ENCODE measurements around the gene COA1.
"Not testable (repeated sequence)": the region's sequence is repeated elsewhere in the genome, so short reads cannot be mapped to it uniquely, and the experiment has no call there.

COA1 gene

GRCh38 chr7:43649755-43650274 is 79.5 kb downstream of the COA1 start:
- no peak for DNase-seq

- DNase-seq = no peak
Measured at GRCh38 chr7:43648473-43649406, 80.6 kb downstream of the COA1 start.

DNA sequence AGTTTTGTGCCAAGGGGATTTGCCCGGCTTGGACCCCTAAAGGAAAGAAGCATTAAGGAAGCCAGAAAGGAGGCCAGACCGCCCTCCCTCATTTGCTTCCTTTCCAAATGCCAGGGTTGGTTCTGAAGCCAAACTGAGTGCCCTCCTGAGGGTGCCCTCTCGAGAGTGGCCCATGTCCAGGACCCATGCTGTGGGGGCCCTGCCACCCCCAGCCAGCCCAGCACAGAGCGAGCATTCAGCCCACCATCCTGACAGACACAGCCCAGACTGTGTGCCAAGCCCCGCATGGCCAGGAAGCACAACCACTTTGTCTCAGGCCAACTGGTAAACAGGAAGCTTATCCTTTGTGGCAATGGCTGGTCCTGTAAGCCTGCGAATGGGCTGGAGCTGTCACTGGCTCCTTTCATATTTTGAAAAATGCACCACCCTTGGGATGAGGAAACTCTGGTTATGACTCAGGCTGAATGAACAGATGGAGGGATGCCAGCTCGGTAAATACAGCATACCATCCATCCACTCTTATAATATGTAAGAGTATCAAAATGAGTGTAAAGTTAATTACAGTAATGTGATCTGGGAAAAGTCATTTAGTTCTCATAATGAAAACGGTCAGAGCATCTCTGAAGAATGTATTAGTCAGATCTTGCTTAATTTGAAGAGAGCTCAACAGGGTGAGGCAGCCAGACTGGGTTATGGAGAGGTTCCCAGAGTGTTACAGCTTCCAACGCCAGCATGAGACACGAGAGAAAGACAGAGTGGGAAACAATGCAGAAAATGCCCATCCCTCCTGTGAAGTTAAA is 81.5 kb downstream of the COA1 start:
- no peak for DNase-seq

DNA sequence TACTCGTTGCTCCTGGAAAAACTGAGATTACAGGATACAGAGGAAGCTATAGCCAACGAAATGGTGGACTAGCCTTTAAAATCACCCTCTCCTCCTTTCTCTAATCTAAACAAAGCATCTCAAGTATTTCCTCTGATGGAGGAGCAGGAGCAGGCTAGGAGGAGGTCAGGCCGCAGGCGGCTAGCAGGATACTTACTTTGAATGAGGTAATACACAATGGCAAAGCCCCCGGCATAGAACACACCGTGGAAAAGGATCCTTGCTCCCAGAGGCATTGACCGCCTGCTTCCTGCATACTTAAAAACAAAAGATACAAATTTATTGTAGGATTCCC is 82.0 kb downstream of the COA1 start:
- no peak for DNase-seq

GRCh38 chr7:43646603-43647338 is 82.6 kb downstream of the COA1 start:
- DNase-seq = no peak

GRCh38 chr7:43645699-43646226 is 83.6 kb downstream of the COA1 start:
- no peak for DNase-seq

DNA sequence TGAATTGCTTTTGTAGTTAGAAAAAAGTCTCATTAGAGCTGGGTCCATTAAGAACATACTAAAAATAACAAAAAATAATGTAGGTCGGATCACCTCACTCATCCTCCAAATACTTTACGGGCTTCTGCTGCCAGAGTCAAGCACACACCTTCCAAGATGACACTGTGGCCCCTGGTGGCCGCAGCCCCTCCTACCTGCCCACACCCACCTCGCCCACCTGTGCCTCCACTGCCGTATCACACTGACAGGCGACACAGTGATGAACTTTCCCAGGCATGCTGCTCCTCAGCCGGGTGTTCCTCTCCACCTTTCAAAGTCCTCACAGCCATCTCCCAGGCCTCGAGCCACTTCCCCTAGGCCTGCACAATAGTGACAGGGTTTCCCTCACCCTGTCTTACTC is 85.5 kb downstream of the COA1 start:
- no peak for DNase-seq

- no peak for DNase-seq
Measured at GRCh38 chr7:43642897-43643630, 86.3 kb downstream of the COA1 start.

- DNase-seq = no peak
Measured at GRCh38 chr7:43640679-43641078, 88.6 kb downstream of the COA1 start.

- DNase-seq = peak; percentile 88
Measured at GRCh38 chr7:43639858-43640491, 89.3 kb downstream of the COA1 start.

DNA sequence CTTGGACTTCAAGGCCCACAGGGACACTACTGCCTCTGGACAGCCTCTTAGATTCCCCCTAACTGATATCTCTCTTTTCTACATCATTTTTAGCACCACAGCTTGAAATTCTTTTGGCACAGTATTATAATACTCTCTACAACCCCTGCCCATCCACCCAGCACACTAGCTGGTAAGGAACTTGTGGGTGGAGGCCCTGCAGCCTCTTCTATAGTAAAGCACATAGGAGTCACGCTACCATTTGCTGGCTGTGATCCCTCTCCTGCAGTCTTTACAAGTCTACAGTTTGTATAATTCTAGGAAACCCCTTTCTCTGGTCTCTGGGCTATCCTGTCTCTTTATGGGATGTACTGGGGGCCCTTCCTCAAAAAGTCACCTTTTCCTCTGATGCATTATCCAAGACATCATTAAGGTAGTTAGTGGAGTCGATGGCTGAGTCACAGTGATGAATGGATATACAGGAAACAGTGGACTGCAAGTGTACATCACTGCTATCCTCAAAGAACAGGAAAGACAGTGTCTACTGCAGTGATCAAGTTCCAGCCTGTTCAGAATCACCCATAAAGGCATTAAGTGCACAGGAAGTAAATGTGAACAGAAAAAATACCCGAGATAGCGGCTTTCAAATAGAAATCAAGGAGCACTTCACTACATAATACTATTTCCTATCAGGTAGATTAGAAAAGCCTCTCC is 92.1 kb downstream of the COA1 start:
- DNase-seq = no peak

- no peak for DNase-seq
Measured at GRCh38 chr7:43636093-43636492, 93.2 kb downstream of the COA1 start.

- DNase-seq = no peak
Measured at GRCh38 chr7:43634384-43634783, 94.9 kb downstream of the COA1 start.

DNA sequence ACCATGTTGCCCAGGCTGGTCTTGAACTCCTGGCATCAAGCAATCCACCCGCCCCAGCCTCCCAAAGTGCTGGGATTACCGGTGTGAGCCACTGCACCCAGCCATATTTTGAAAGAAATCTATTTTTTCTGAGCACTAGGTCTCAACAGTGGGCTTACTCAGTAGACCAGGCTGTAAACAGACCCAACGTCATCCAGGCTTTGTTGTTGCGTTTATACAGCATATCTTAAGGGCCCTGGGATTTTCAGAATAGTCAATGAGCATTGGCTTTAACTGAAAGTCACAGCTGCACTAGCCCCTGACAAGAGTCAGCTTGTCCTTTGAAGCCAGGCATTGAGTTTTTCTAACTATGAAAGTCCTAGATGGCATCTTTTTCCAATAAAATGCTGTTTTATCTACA is 96.6 kb downstream of the COA1 start:
- no peak for DNase-seq

DNA sequence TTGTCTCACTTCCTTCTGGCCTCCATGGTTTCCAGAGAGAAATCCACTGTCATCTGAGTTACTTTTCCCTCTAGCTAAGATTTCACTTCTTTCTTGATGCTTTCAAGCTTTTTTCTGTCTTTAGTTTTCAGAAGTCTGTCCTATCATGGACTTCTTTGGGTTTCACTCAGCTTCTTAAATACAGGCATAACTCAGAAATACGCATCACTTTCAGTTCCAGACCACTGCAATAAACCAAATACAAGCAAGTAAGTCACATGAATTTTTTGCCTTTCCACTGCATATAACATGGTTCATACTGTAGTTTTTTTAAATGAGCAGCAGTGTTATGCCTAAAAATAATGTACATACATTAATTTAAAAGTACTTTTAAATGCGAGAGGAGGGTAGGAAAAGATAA is 97.8 kb downstream of the COA1 start:
- no peak for DNase-seq

DNA sequence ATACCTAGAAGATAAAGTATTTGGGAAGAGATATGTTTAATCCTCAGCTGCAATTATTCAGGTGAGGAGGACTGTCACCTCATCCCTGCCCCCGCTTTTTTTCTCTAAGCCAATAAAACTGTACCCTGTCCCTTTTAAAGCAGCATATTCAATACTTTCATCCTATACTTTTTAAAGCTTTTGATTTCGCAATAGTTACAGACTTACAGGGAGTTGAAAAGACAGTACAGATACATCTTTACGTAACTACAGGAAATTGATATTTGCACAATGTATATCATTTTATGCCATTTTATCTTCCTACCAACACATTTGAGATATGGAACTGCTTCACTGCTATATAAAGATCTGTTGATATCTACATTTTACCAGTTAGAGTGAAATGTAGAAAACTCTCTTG is 98.8 kb downstream of the COA1 start:
- no peak for DNase-seq

GRCh38 chr7:43629857-43630256 is 99.5 kb downstream of the COA1 start:
- DNase-seq = no peak

DNA sequence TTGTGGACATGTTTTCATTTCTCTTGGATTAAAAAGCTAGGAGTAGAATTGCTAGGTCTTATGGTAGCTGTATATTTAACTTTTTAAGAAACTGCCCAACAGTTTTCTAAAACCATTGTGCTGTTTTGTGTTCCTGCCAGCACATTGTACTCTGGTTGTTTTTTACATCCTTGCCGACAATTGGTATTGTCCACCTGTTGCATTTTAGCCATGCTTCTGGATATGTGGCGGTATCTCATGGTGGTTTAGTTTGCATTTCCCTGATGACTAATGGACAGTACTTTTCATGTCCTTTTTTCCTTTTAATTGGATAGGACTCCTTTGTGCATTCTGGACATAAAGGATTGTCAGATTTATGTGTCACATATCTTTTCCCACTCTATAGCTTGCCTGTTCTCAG is 100.9 kb downstream of the COA1 start:
- no peak for DNase-seq

GRCh38 chr7:43627798-43628197 is 101.5 kb downstream of the COA1 start:
- DNase-seq = not testable (repeated sequence)

- DNase-seq = no peak
Measured at GRCh38 chr7:43626695-43627094, 102.6 kb downstream of the COA1 start.

GRCh38 chr7:43625980-43626379 is 103.3 kb downstream of the COA1 start:
- no peak for DNase-seq
